Neural crest cell (in vitro differentiated cells): ENCODE measurements around the gene MAPK8IP3. TPM values are rescaled to one million over a fixed set of nuclear protein-coding genes. Genes with fewer than 3 reads are reported as not detected.

Experiments
- DNase-seq: peaks from one replicate; pipeline ENCODE4 v3.0.0; 2021; ENCODE audit warnings: low read depth, mixed read lengths, low spot score
- H3K27ac Mint-ChIP-seq: one replicate; pipeline ENCODE4 v1.8.0; 2021; ENCODE audit warnings: mild to moderate bottlenecking, mixed read lengths; ENCODE audit not compliant: unreplicated experiment
- H3K27me3 Mint-ChIP-seq: 2 replicates; pipeline ENCODE4 v1.8.0; 2021; ENCODE audit warnings: low read depth, mild to moderate bottlenecking, mixed read lengths
- H3K36me3 Mint-ChIP-seq: 2 replicates; pipeline ENCODE4 v1.8.0; 2021; ENCODE audit warnings: low read depth, mild to moderate bottlenecking, mixed read lengths
- H3K4me1 Mint-ChIP-seq: 2 replicates; pipeline ENCODE4 v1.8.0; 2021; ENCODE audit warnings: mixed read lengths
- H3K4me3 Mint-ChIP-seq: one replicate; pipeline ENCODE4 v1.8.0; 2021; ENCODE audit warnings: mild to moderate bottlenecking, mixed read lengths
- H3K9me3 Mint-ChIP-seq: 2 replicates; pipeline ENCODE4 v1.8.0; 2021; ENCODE audit warnings: mixed read lengths
- CTCF ChIP-seq: fragments of 200-600 bp; sonication (generic); conservative IDR thresholded peaks from 2 replicates; pipeline ENCODE4 v1.5.0; 2021; ENCODE audit warnings: antibody characterized with exemption, mild to moderate bottlenecking
- total RNA-seq: library from RNA; stranded (reverse); gene quantifications from 2 replicates; pipeline ENCODE4 v1.2.1, GENCODE V29; 2021

The MAPK8IP3 gene
- total RNA-seq, 1 donor from 2014 or later, result 111 TPM

- Mint-ChIP-seq H3K4me1 (peaks cover 34% of the 10 kb centered on the region), H3K27me3 (no peaks in the 10 kb centered on the region), H3K36me3 (no peaks in the 10 kb centered on the region), H3K27ac (peak overlapping the region; percentile 55), H3K9me3 (no peaks in the 10 kb centered on the region), H3K4me3 (peak overlapping the region; percentile 94)
- no peak for TF ChIP-seq CTCF
- DNase-seq, result peak; percentile 12
These were observed 27.4 kb upstream of the MAPK8IP3 start for GRCh38 chr16:1678500-1679098.

- Mint-ChIP-seq H3K36me3 (peaks cover 2% of the 10 kb centered on the region), H3K4me3 (peak overlapping the region; percentile 94), H3K27me3 (no peaks in the 10 kb centered on the region), H3K9me3 (no peaks in the 10 kb centered on the region), H3K27ac (peak overlapping the region; percentile 78), H3K4me1 (peaks cover 37% of the 10 kb centered on the region)
- no peak for TF ChIP-seq CTCF
- no peak for DNase-seq
These were observed 25.6 kb upstream of the MAPK8IP3 start for GRCh38 chr16:1680361-1680760.

- Mint-ChIP-seq H3K4me1 (peaks cover 37% of the 10 kb centered on the region), H3K27me3 (no peaks in the 10 kb centered on the region), H3K9me3 (no peaks in the 10 kb centered on the region), H3K4me3 (peak overlapping the region; percentile 94), H3K36me3 (peaks cover 2% of the 10 kb centered on the region), H3K27ac (peak overlapping the region; percentile 78)
- DNase-seq, result peak; percentile 32
- no peak for TF ChIP-seq CTCF
These were observed 25.0 kb upstream of the MAPK8IP3 start for GRCh38 chr16:1681032-1681431.

GRCh38 chr16:1687427-1688316, 18.3 kb upstream of the MAPK8IP3 start:
- peaks cover 6% of the 10 kb centered on the region for H3K4me1 Mint-ChIP-seq
- no peak overlapping the region for H3K4me3 Mint-ChIP-seq
- no peaks in the 10 kb centered on the region for H3K27me3 Mint-ChIP-seq
- peaks cover 12% of the 10 kb centered on the region for H3K36me3 Mint-ChIP-seq
- H3K27ac Mint-ChIP-seq, result no peak overlapping the region
- no peak for DNase-seq
- no peaks in the 10 kb centered on the region for H3K9me3 Mint-ChIP-seq
- no peak for TF ChIP-seq CTCF

- no peak overlapping the region for H3K4me3 Mint-ChIP-seq
- no peak for TF ChIP-seq CTCF
- H3K27me3 Mint-ChIP-seq, result no peaks in the 10 kb centered on the region
- no peaks in the 10 kb centered on the region for H3K9me3 Mint-ChIP-seq
- no peak for DNase-seq
- H3K27ac Mint-ChIP-seq, result peak overlapping the region; percentile 35
- no peaks in the 10 kb centered on the region for H3K4me1 Mint-ChIP-seq
- peaks cover 21% of the 10 kb centered on the region for H3K36me3 Mint-ChIP-seq
These were observed 17.0 kb upstream of the MAPK8IP3 start for GRCh38 chr16:1688807-1689560.
